ENCODE measurements around the gene ABHD12B. TPM values are rescaled to one million over a fixed set of nuclear protein-coding genes. Genes with fewer than 3 reads are reported as not detected.
"Not testable (repeated sequence)": the region's sequence is repeated elsewhere in the genome, so short reads cannot be mapped to it uniquely, and the experiment has no call there.

Gene ABHD12B
- total RNA-seq, 5 donors from 2014 or later (not counting 1 experiment from before 2014, with no cell fraction given): not detected

DNA sequence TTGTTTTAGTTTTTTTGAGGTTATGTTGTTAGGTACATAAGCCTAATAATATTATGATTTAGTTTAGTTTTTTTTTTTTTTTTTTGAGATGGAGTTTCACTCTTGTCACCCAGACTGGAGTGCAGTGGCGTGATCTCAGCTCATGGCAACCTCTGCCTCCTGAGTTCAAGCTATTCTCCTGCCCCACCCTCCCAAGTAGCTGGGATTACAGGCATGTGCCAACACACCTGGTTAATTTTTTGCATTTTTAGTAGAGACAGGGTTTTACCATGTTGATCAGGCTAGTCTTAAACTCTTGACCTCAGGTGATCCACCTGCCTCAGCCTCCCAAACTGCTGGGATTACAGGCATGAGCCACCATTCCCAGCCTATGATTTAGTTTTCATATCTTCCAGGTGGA is 25.2 kb downstream of the ABHD12B start:
- H3K36me3 ChIP-seq (ENCODE audit: control insufficient read depth in 2 of 2, extremely low read depth in 1 of 2, insufficient read depth in 1 of 2, low read length in 1 of 2); DNase-seq; H3K9me3 Mint-ChIP-seq; POLR2A ChIA-PET; H3K27ac Mint-ChIP-seq; H3K9me3 ChIP-seq; H3K36me3 Mint-ChIP-seq; H3K27me3 ChIP-seq (replicated peaks in 1 of 2; ENCODE audit: control insufficient read depth in 2 of 2, extremely low read depth in 1 of 2, insufficient read depth in 2 of 2, low read length in 1 of 2); H3K27ac ChIP-seq (ENCODE audit: low read length); H3K4me3 ChIP-seq (ENCODE audit: control insufficient read depth in 1 of 2, extremely low read depth in 1 of 2, low read length in 1 of 2); H3K4me1 ChIP-seq (ENCODE audit: control insufficient read depth in 1 of 2, extremely low read depth in 1 of 2, insufficient read depth in 2 of 2, low read length in 2 of 2); H3K4me3 Mint-ChIP-seq; H3K4me1 Mint-ChIP-seq; ATAC-seq (replicated peaks in 1 of 4): not testable (repeated sequence)
- H3K27me3 Mint-ChIP-seq: peaks cover 14 to 25% of the 10 kb centered on the region in 2 donors
- CTCF ChIA-PET: interaction anchor here (0.7 to 1.1 kb wide), 2 partner anchors 12 to 21 kb away, joined by 5 to 6 read pairs; no protein-coding TSS in a partner anchor
- WGBS (ENCODE audit: insufficient coverage): no CpG with 5 or more reads among the region's 1 CpG

DNA sequence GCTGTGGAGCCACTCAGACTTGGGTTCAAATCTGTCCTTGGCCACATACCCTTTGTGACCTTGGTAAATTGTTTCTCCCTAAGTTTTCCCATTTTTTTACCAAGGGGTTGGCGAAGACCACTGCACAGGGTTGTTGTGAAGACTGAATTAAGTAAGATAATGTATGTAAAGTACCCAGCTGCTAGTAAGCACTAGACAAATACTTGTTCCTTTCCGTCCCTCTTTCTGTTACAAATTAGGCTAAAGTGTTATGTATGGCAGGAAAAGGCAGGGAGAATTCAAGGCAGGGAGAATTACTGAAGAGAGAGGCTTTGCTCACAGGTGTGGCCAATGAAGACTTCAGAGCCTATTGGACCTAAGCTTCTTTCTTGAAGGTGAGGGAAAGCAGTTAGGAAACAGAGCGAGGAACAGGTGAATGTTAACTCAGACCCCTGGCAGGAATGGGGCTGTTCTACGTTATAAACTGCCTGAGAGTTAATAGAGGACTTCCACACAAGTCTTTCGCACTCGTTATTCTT is 25.9 kb downstream of the ABHD12B start:
- POLR2A ChIA-PET: no interaction called here
- WGBS (ENCODE audit: insufficient coverage): 100% methylated on average over 1 of the region's 6 CpGs
- no peak overlapping the region for H3K4me3 Mint-ChIP-seq

GRCh38 chr14:50901361-50901760 is 29.5 kb downstream of the ABHD12B start:
- DNase-seq (no peak), ATAC-seq (replicated peaks in 1 of 4) (no peak)
- CTCF ChIA-PET: no interaction called here
- no peak overlapping the region for H3K27ac ChIP-seq (ENCODE audit: low read length)
- POLR2A ChIA-PET: no interaction called here
- H3K36me3 Mint-ChIP-seq: peaks cover 3% of the 10 kb centered on the region
- no peaks in the 10 kb centered on the region for H3K9me3 ChIP-seq
- H3K27me3 Mint-ChIP-seq: peaks cover 12 to 14% of the 10 kb centered on the region in 2 donors
- no peak overlapping the region for H3K4me3 Mint-ChIP-seq
- H3K4me3 ChIP-seq (ENCODE audit: control insufficient read depth in 1 of 2, extremely low read depth in 1 of 2, low read length in 1 of 2): no peak overlapping the region
- H3K9me3 Mint-ChIP-seq: peaks cover 0 to 7% (median 3%) of the 10 kb centered on the region in 3 donors
- H3K27me3 ChIP-seq (replicated peaks in 1 of 2; ENCODE audit: control insufficient read depth in 2 of 2, extremely low read depth in 1 of 2, insufficient read depth in 2 of 2, low read length in 1 of 2): no peaks in the 10 kb centered on the region
- no peaks in the 10 kb centered on the region for H3K36me3 ChIP-seq (ENCODE audit: control insufficient read depth in 2 of 2, extremely low read depth in 1 of 2, insufficient read depth in 1 of 2, low read length in 1 of 2)
- WGBS (ENCODE audit: insufficient coverage): no CpG with 5 or more reads among the region's 3 CpGs
- H3K4me1 ChIP-seq (ENCODE audit: control insufficient read depth in 1 of 2, extremely low read depth in 1 of 2, insufficient read depth in 2 of 2, low read length in 2 of 2): no peaks in the 10 kb centered on the region
- H3K27ac Mint-ChIP-seq: no peak overlapping the region
- no peaks in the 10 kb centered on the region for H3K4me1 Mint-ChIP-seq

More for the DNA sequence above, 25.9 kb downstream of the ABHD12B start:
- Mint-ChIP-seq H3K9me3 (no peaks in the 10 kb centered on the region), H3K36me3 (no peaks in the 10 kb centered on the region), H3K4me1 (no peaks in the 10 kb centered on the region), H3K27me3 (peaks cover 14 to 25% of the 10 kb centered on the region in 2 donors), H3K27ac (no peak overlapping the region)
- Histone ChIP-seq H3K4me1 (ENCODE audit: control insufficient read depth in 1 of 2, extremely low read depth in 1 of 2, insufficient read depth in 2 of 2, low read length in 2 of 2) (no peaks in the 10 kb centered on the region), H3K36me3 (ENCODE audit: control insufficient read depth in 2 of 2, extremely low read depth in 1 of 2, insufficient read depth in 1 of 2, low read length in 1 of 2) (no peaks in the 10 kb centered on the region), H3K27me3 (replicated peaks in 1 of 2; ENCODE audit: control insufficient read depth in 2 of 2, extremely low read depth in 1 of 2, insufficient read depth in 2 of 2, low read length in 1 of 2) (no peaks in the 10 kb centered on the region), H3K9me3 (no peaks in the 10 kb centered on the region), H3K4me3 (ENCODE audit: control insufficient read depth in 1 of 2, extremely low read depth in 1 of 2, low read length in 1 of 2) (no peak overlapping the region), H3K27ac (ENCODE audit: low read length) (no peak overlapping the region)
- DNase-seq: no peak
- ATAC-seq (replicated peaks in 1 of 4): no peak
- CTCF ChIA-PET: interaction anchor here (0.7 to 1.1 kb wide), 2 partner anchors 13 to 20 kb away, joined by 5 to 6 read pairs; no protein-coding TSS in a partner anchor

DNA sequence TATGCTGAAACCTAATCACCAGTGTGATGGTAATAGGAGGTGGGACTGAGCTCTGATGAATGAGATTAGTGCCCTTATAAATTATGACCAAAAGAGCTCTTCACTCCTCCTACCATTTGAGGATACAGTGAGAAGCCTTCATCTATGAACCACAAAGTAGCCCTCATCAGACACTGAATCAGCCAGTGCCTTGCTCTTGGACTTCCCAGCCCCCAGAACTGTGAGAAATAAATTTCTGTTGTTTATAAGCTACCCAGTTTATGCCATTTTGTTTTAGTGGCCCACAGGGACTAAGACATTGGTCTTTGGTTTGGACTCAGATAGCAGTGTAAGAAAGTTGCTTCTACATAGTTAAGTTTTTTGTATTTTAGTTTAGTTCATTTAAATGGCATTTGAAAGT is 32.9 kb downstream of the ABHD12B start:
- H3K36me3 ChIP-seq (ENCODE audit: control insufficient read depth in 2 of 2, extremely low read depth in 1 of 2, insufficient read depth in 1 of 2, low read length in 1 of 2): no peaks in the 10 kb centered on the region
- no peak overlapping the region for H3K27ac ChIP-seq (ENCODE audit: low read length)
- POLR2A ChIA-PET: interaction anchor here in 1 of 2 donors (0.7 kb wide), 1 partner anchor 1405 kb away, joined by 4 read pairs; no protein-coding TSS in a partner anchor
- peaks cover 3 to 9% of the 10 kb centered on the region in 2 donors for H3K27me3 Mint-ChIP-seq
- ATAC-seq (replicated peaks in 1 of 4): no peak
- H3K4me3 ChIP-seq (ENCODE audit: control insufficient read depth in 1 of 2, extremely low read depth in 1 of 2, low read length in 1 of 2): no peak overlapping the region
- H3K4me1 ChIP-seq (ENCODE audit: control insufficient read depth in 1 of 2, extremely low read depth in 1 of 2, insufficient read depth in 2 of 2, low read length in 2 of 2): no peaks in the 10 kb centered on the region
- DNase-seq: no peak
- CTCF ChIA-PET: interaction anchor here in 1 of 2 donors (1.0 kb wide), 1 partner anchor 11 kb away, joined by 3 read pairs; no protein-coding TSS in a partner anchor
- H3K27ac Mint-ChIP-seq: no peak overlapping the region
- H3K9me3 ChIP-seq: no peaks in the 10 kb centered on the region
- no peaks in the 10 kb centered on the region for H3K4me1 Mint-ChIP-seq
- no peak overlapping the region for H3K4me3 Mint-ChIP-seq
- H3K36me3 Mint-ChIP-seq: peaks cover 3% of the 10 kb centered on the region
- H3K27me3 ChIP-seq (replicated peaks in 1 of 2; ENCODE audit: control insufficient read depth in 2 of 2, extremely low read depth in 1 of 2, insufficient read depth in 2 of 2, low read length in 1 of 2): peaks cover 0 to 2% of the 10 kb centered on the region in 2 experiments
- peaks cover 0 to 7% (median 3%) of the 10 kb centered on the region in 3 donors for H3K9me3 Mint-ChIP-seq

DNA sequence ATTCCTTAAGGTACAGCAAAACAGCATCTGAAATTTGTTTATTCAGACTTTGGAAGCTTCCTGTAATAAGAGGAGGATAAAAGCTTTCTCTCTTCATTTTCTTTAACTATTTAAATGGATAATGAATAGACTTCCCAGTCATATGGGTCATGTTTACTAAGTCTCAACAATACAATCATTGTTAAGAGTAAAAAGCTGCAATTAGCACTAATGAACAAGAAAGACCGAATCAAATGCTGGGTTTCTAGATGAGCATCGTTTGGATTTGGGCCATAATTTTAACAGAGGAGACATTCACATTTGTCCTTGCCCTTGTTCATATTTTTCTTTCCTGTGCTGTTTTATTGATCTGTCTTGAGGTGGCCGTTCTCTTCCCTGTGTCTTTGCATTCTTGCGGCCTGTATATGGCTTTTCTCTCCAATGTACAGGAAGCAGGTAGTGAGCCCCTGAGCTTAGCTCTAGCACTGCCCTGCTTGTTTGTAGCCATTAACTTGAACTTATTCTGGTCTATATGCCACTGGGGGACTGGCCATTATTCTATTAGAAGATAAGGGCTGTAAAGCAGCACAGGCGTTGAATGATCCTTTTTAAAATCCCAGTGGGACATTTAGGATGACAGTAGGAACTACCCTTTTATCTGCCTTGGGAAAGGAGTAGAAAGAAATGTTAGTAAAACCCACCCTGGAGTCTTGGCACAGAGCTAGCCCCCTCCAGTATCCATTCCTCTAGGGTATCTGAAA is 34.6 kb downstream of the ABHD12B start:
- 100% methylated on average over 2 of the region's 5 CpGs for WGBS (ENCODE audit: insufficient coverage)

DNA sequence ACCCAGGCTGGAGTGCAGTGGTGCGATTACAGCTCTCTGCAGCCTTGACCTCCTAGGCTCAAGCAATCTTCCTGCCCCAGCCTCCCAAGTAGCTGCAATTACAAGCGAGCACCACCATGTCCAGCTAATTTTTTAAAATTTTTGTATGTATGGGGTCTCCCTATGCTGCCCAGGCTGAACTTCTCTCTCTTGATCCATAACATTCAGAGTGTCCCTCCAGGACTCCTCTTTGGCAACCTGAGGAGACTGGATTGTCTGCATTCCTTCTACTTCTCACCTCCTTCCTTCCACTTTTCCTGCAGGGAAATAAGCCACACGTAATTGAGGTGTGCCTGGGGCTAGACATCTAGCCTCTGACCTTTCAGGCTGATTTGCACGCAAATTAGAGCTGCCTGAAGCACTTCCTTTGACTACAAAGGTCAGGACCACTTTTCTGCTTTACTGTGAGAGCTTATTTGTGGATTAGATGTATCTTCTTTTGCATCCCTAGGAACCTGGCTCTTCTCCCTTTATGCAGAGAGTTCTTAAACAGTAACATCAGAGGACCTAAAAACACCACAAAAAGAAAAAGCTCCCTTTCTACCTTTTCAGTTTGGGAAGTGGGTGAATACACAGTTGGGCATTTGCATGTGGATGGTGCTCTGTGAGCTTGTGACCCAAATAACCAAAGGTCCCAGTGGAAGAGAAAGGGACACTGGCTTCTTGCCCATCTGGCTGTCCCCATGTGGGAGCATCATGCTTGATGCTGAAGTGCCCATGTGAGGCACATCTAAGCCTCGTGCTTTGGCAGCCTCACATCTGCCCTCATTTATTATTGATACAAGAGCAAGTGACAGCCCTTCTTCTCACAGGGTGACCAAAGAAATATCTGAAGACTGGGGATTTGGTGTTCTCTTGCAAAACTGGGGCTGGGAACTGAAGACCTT is 38.9 kb downstream of the ABHD12B start:
- Mint-ChIP-seq H3K4me3 (no peak overlapping the region), H3K27me3 (peaks cover 16 to 21% of the 10 kb centered on the region in 2 donors), H3K36me3 (no peaks in the 10 kb centered on the region), H3K9me3 (no peaks in the 10 kb centered on the region), H3K27ac (no peak overlapping the region), H3K4me1 (no peaks in the 10 kb centered on the region)
- ChIA-PET POLR2A (no interaction called here), CTCF (no interaction called here)
- Histone ChIP-seq H3K4me3 (ENCODE audit: control insufficient read depth in 1 of 2, extremely low read depth in 1 of 2, low read length in 1 of 2) (no peak overlapping the region), H3K36me3 (ENCODE audit: control insufficient read depth in 2 of 2, extremely low read depth in 1 of 2, insufficient read depth in 1 of 2, low read length in 1 of 2) (no peaks in the 10 kb centered on the region), H3K27ac (ENCODE audit: low read length) (no peak overlapping the region), H3K9me3 (no peaks in the 10 kb centered on the region), H3K4me1 (ENCODE audit: control insufficient read depth in 1 of 2, extremely low read depth in 1 of 2, insufficient read depth in 2 of 2, low read length in 2 of 2) (no peaks in the 10 kb centered on the region), H3K27me3 (replicated peaks in 1 of 2; ENCODE audit: control insufficient read depth in 2 of 2, extremely low read depth in 1 of 2, insufficient read depth in 2 of 2, low read length in 1 of 2) (peaks cover 0 to 24% of the 10 kb centered on the region in 2 experiments)
- WGBS (ENCODE audit: insufficient coverage): 71% methylated on average over 1 of the region's 5 CpGs
- no peak for DNase-seq
- no peak for ATAC-seq (replicated peaks in 1 of 4)

More for the DNA sequence above, 34.6 kb downstream of the ABHD12B start:
- DNase-seq (no peak), ATAC-seq (replicated peaks in 1 of 4) (no peak)
- peaks cover 0 to 7% (median 3%) of the 10 kb centered on the region in 3 donors for H3K9me3 Mint-ChIP-seq
- H3K4me1 Mint-ChIP-seq: no peaks in the 10 kb centered on the region
- peaks cover 3% of the 10 kb centered on the region for H3K36me3 Mint-ChIP-seq
- H3K27ac Mint-ChIP-seq: no peak overlapping the region
- Histone ChIP-seq H3K27ac (ENCODE audit: low read length) (no peak overlapping the region), H3K4me1 (ENCODE audit: control insufficient read depth in 1 of 2, extremely low read depth in 1 of 2, insufficient read depth in 2 of 2, low read length in 2 of 2) (no peaks in the 10 kb centered on the region), H3K4me3 (ENCODE audit: control insufficient read depth in 1 of 2, extremely low read depth in 1 of 2, low read length in 1 of 2) (no peak overlapping the region), H3K9me3 (no peaks in the 10 kb centered on the region), H3K27me3 (replicated peaks in 1 of 2; ENCODE audit: control insufficient read depth in 2 of 2, extremely low read depth in 1 of 2, insufficient read depth in 2 of 2, low read length in 1 of 2) (peaks cover 0 to 8% of the 10 kb centered on the region in 2 experiments), H3K36me3 (ENCODE audit: control insufficient read depth in 2 of 2, extremely low read depth in 1 of 2, insufficient read depth in 1 of 2, low read length in 1 of 2) (no peaks in the 10 kb centered on the region)
- peaks cover 9 to 14% of the 10 kb centered on the region in 2 donors for H3K27me3 Mint-ChIP-seq
- CTCF ChIA-PET: no interaction called here
- POLR2A ChIA-PET: no interaction called here
- H3K4me3 Mint-ChIP-seq: no peak overlapping the region
